A549 (cell line): Measurements from ENCODE around the gene HNMT.

Experiments used
- JUNB ChIP-seq: fragments of >200 bp; sonication (Bioruptor Twin); formaldehyde crosslinking; IDR thresholded peaks from 2 replicates; pipeline ENCODE4 v1.6.1; 2016
- MAFK ChIP-seq: fragments of 450-650 bp; IDR thresholded peaks from 2 replicates; pipeline ENCODE4 v1.6.1; 2014; ENCODE audit not compliant: partially characterized antibody
- RAD21 ChIP-seq, 2 experiments: fragments of >200 bp in 1 of 2; sonication (Bioruptor Twin) in 1 of 2; formaldehyde crosslinking in 1 of 2; IDR thresholded peaks in 1 of 2; conservative IDR thresholded peaks in 1 of 2; 2 replicates in 1 of 2; 3 replicates in 1 of 2; pipeline ENCODE4 v1.6.1; 2012 to 2018; ENCODE audit warnings: inconsistent platforms in 1 of 2
- SREBF2 ChIP-seq: fragments of 450-650 bp; IDR thresholded peaks from 2 replicates; pipeline ENCODE4 v1.6.1; 2014; ENCODE audit warnings: mild to moderate bottlenecking, moderate library complexity
- ZFP36 ChIP-seq: fragments of 450-650 bp; IDR thresholded peaks from 2 replicates; pipeline ENCODE4 v1.6.1; 2014; ENCODE audit warnings: borderline replicate concordance; ENCODE audit not compliant: partially characterized antibody
- TF ChIP-seq, protein P1 (sequence below): fragments of >200 bp; sonication (Bioruptor Twin); formaldehyde crosslinking; IDR thresholded peaks from 3 replicates; pipeline ENCODE4 v1.5.1; 2016

DNA sequence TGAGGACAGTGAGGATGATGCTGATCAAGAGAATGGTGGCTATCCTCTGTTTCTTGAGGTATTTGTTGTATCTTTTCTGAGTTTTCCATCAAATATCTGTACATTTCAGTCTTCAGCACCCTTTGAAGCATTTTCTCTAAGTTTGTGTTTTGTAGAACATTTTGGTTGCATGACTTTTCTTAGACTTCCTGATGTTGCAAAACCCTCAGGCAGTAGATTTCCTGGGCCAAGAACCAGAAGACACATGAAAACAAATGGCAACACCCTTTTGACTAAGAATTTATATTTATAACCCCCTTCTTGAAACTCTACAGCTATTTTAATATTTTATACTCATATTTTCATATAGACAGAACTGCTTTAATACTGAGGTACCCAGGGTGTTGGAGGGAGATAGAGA lies 16.2 kb downstream of the HNMT start:
- TF ChIP-seq, protein P1, sequence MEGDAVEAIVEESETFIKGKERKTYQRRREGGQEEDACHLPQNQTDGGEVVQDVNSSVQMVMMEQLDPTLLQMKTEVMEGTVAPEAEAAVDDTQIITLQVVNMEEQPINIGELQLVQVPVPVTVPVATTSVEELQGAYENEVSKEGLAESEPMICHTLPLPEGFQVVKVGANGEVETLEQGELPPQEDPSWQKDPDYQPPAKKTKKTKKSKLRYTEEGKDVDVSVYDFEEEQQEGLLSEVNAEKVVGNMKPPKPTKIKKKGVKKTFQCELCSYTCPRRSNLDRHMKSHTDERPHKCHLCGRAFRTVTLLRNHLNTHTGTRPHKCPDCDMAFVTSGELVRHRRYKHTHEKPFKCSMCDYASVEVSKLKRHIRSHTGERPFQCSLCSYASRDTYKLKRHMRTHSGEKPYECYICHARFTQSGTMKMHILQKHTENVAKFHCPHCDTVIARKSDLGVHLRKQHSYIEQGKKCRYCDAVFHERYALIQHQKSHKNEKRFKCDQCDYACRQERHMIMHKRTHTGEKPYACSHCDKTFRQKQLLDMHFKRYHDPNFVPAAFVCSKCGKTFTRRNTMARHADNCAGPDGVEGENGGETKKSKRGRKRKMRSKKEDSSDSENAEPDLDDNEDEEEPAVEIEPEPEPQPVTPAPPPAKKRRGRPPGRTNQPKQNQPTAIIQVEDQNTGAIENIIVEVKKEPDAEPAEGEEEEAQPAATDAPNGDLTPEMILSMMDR = no peak
- TF ChIP-seq MAFK = no peak
- no peak for TF ChIP-seq JUNB
- no peak for TF ChIP-seq RAD21 (conservative IDR thresholded peaks at IDR 0.05 in 1 of 2, IDR thresholded peaks at IDR 0.05 in 1 of 2)
- no peak for TF ChIP-seq ZFP36
- no peak for TF ChIP-seq SREBF2
